Immature natural killer cell (primary cell): ENCODE results near the gene LRRC45. TPM values are rescaled to one million over a fixed set of nuclear protein-coding genes. Genes with fewer than 3 reads are reported as not detected.
A peak's percentile ranks its signal among the peaks of the same experiment; 100 is the strongest.

ENCODE experiments used
- DNase-seq, 3 donors: peaks; one replicate each; pipeline ENCODE4 v3.0.0; 2022; ENCODE audit warnings: mixed read lengths in 1 of 3
- H3K27ac Mint-ChIP-seq, 6 donors: one replicate each; pipeline ENCODE4 v1.8.0; 2020; ENCODE audit warnings: mixed read lengths in 6 of 6, mild to moderate bottlenecking in 5 of 6, inconsistent platforms in 4 of 6, moderate library complexity in 3 of 6
- H3K27me3 Mint-ChIP-seq, 3 donors: one replicate each; pipeline ENCODE4 v1.8.0; 2020 to 2021; ENCODE audit warnings: low read depth in 3 of 3, mild to moderate bottlenecking in 3 of 3, mixed read lengths in 3 of 3, moderate library complexity in 3 of 3, inconsistent platforms in 1 of 3
- H3K36me3 Mint-ChIP-seq, 3 donors: one replicate each; pipeline ENCODE4 v1.8.0; 2020; ENCODE audit warnings: mixed read lengths in 3 of 3, inconsistent platforms in 2 of 3, mild to moderate bottlenecking in 2 of 3
- H3K4me1 Mint-ChIP-seq, 2 donors: one replicate each; pipeline ENCODE4 v1.8.0; 2020; ENCODE audit warnings: inconsistent platforms in 2 of 2, mild to moderate bottlenecking in 2 of 2, mixed read lengths in 2 of 2, moderate library complexity in 1 of 2
- H3K4me3 Mint-ChIP-seq, 5 donors: one replicate each; pipeline ENCODE4 v1.8.0; 2020; ENCODE audit warnings: mild to moderate bottlenecking in 5 of 5, mixed read lengths in 5 of 5, inconsistent platforms in 3 of 5, moderate library complexity in 3 of 5
- H3K9me3 Mint-ChIP-seq, 6 donors: one replicate each; pipeline ENCODE4 v1.8.0; 2020; ENCODE audit warnings: mild to moderate bottlenecking in 6 of 6, mixed read lengths in 6 of 6, inconsistent platforms in 4 of 6, moderate library complexity in 3 of 6
- polyA plus RNA-seq, 3 donors: library from polyadenylated mRNA; unstranded; fragments of 300-500 nt; fragmentation: Illumina TruSeq; gene quantifications; one replicate each; pipeline ENCODE4 v1.2.3, GENCODE V29; 2021

The LRRC45 gene
- polyA plus RNA-seq, 3 donors from 2014 or later = 4.7 to 9.9 (median 5.2) TPM

GRCh38 chr17:82016061-82016874 is 6.8 kb upstream of the LRRC45 start:
- H3K27ac Mint-ChIP-seq = no peak overlapping the region
- H3K4me3 Mint-ChIP-seq = no peak overlapping the region
- H3K9me3 Mint-ChIP-seq = no peaks in the 10 kb centered on the region

GRCh38 chr17:82016875-82017459 is 6.1 kb upstream of the LRRC45 start:
- Mint-ChIP-seq H3K9me3 (no peaks in the 10 kb centered on the region), H3K27me3 (peaks cover 2% of the 10 kb centered on the region in 3 donors), H3K4me1 (peaks cover 8 to 10% of the 10 kb centered on the region in 2 donors), H3K4me3 (no peak overlapping the region), H3K27ac (no peak overlapping the region), H3K36me3 (no peaks in the 10 kb centered on the region)
- no peak for DNase-seq

More at GRCh38 chr17:82016061-82016874, 6.8 kb upstream of the LRRC45 start:
- peaks cover under 1 to 3% of the 10 kb centered on the region in 2 donors for H3K4me1 Mint-ChIP-seq
- H3K27me3 Mint-ChIP-seq = peaks cover 2% of the 10 kb centered on the region in 3 donors
- no peak for DNase-seq
- H3K36me3 Mint-ChIP-seq = no peaks in the 10 kb centered on the region

GRCh38 chr17:82017612-82018151 is 5.4 kb upstream of the LRRC45 start:
- DNase-seq = no peak
- Mint-ChIP-seq H3K4me1 (peaks cover 10 to 12% of the 10 kb centered on the region in 2 donors), H3K36me3 (no peaks in the 10 kb centered on the region), H3K9me3 (no peaks in the 10 kb centered on the region), H3K27me3 (peaks cover 2% of the 10 kb centered on the region in 3 donors), H3K4me3 (no peak overlapping the region), H3K27ac (no peak overlapping the region)

- no peaks in the 10 kb centered on the region for H3K36me3 Mint-ChIP-seq
- H3K4me3 Mint-ChIP-seq = no peak overlapping the region
- H3K4me1 Mint-ChIP-seq = peaks cover 10 to 14% of the 10 kb centered on the region in 2 donors
- DNase-seq = no peak
- no peaks in the 10 kb centered on the region for H3K9me3 Mint-ChIP-seq
- H3K27ac Mint-ChIP-seq = no peak overlapping the region
- H3K27me3 Mint-ChIP-seq = peaks cover 2 to 5% (median 4%) of the 10 kb centered on the region in 3 donors
Observed at GRCh38 chr17:82018152-82018988, 4.7 kb upstream of the LRRC45 start.

- Mint-ChIP-seq H3K27ac (no peak overlapping the region), H3K4me3 (no peak overlapping the region), H3K36me3 (no peaks in the 10 kb centered on the region), H3K9me3 (no peaks in the 10 kb centered on the region), H3K27me3 (peaks cover 2 to 5% (median 4%) of the 10 kb centered on the region in 3 donors), H3K4me1 (peaks cover 15 to 18% of the 10 kb centered on the region in 2 donors)
- DNase-seq = no peak
Observed at GRCh38 chr17:82018989-82019689, 4.0 kb upstream of the LRRC45 start.

- Mint-ChIP-seq H3K4me1 (peaks cover 15 to 19% of the 10 kb centered on the region in 2 donors), H3K4me3 (no peak overlapping the region), H3K36me3 (no peaks in the 10 kb centered on the region), H3K27me3 (peaks cover 2 to 5% (median 4%) of the 10 kb centered on the region in 3 donors), H3K9me3 (no peaks in the 10 kb centered on the region), H3K27ac (no peak overlapping the region)
- peak; percentile 49 to 56 (median 55) for DNase-seq
Observed at GRCh38 chr17:82019690-82020571, 3.2 kb upstream of the LRRC45 start.

- H3K27ac Mint-ChIP-seq = no peak overlapping the region
- no peak for DNase-seq
- peaks cover 15 to 19% of the 10 kb centered on the region in 2 donors for H3K4me1 Mint-ChIP-seq
- no peaks in the 10 kb centered on the region for H3K36me3 Mint-ChIP-seq
- peak overlapping the region in 4 of 5 donors; percentile 21 to 82 (median 46) for H3K4me3 Mint-ChIP-seq
- no peaks in the 10 kb centered on the region for H3K9me3 Mint-ChIP-seq
- H3K27me3 Mint-ChIP-seq = peaks cover 2 to 6% (median 5%) of the 10 kb centered on the region in 3 donors
Observed at GRCh38 chr17:82020572-82021106, 2.5 kb upstream of the LRRC45 start.

GRCh38 chr17:82021107-82021899 is 1.8 kb upstream of the LRRC45 start:
- Mint-ChIP-seq H3K9me3 (no peaks in the 10 kb centered on the region), H3K4me3 (peak overlapping the region; percentile 82 to 87 (median 83)), H3K27me3 (peaks cover 2 to 6% (median 5%) of the 10 kb centered on the region in 3 donors), H3K4me1 (peaks cover 15 to 20% of the 10 kb centered on the region in 2 donors), H3K36me3 (no peaks in the 10 kb centered on the region), H3K27ac (peak overlapping the region in 5 of 6 donors; percentile 30 to 85 (median 53))
- peak in 2 of 3 donors; percentile 17 to 20 for DNase-seq

- no peak for DNase-seq
- Mint-ChIP-seq H3K9me3 (no peaks in the 10 kb centered on the region), H3K36me3 (no peaks in the 10 kb centered on the region)
Observed at GRCh38 chr17:82021900-82022309, 1.2 kb upstream of the LRRC45 start.

GRCh38 chr17:82022310-82022980 is 660 bp upstream of the LRRC45 start, which contains the start of gene CENPX:
Gene CENPX (minus strand): TSS chr17:82022878. CDS start chr17:82022861, 17 bp downstream.
- no peaks in the 10 kb centered on the region for H3K9me3 Mint-ChIP-seq
- no peaks in the 10 kb centered on the region for H3K36me3 Mint-ChIP-seq
- no peak for DNase-seq

More at GRCh38 chr17:82021900-82022309, 1.2 kb upstream of the LRRC45 start:
- H3K4me3 Mint-ChIP-seq = peak overlapping the region; percentile 82 to 87 (median 83)
- H3K4me1 Mint-ChIP-seq = peaks cover 15 to 20% of the 10 kb centered on the region in 2 donors
- peaks cover 2 to 6% (median 5%) of the 10 kb centered on the region in 3 donors for H3K27me3 Mint-ChIP-seq
- H3K27ac Mint-ChIP-seq = peak overlapping the region; percentile 30 to 85 (median 60)

More at GRCh38 chr17:82022310-82022980, 660 bp upstream of the LRRC45 start, which contains the start of gene CENPX:
- peak within 1 kb of the TSS; percentile 30 to 85 (median 68) for H3K27ac Mint-ChIP-seq
- peak within 1 kb of the TSS; percentile 82 to 87 (median 83) for H3K4me3 Mint-ChIP-seq
- H3K27me3 Mint-ChIP-seq = peaks cover 0 to 6% (median 5%) of the 10 kb centered on the region in 3 donors
- H3K4me1 Mint-ChIP-seq = peaks cover 15 to 20% of the 10 kb centered on the region in 2 donors
